ENCODE data around the gene KCNK4.
A peak's percentile ranks its signal among the peaks of the same experiment; 100 is the strongest.
"Not testable (repeated sequence)": the region's sequence is repeated elsewhere in the genome, so short reads cannot be mapped to it uniquely, and the experiment has no call there.

The KCNK4 gene

GRCh38 chr11:64291262-64291751 lies at the start of gene KCNK4:
Gene KCNK4 (plus strand): TSS chr11:64291302. CDS start chr11:64293019, 1,717 bp downstream.
- no peak for DNase-seq (ENCODE audit: low read depth in 1 of 2, low spot score in 1 of 2)

DNA sequence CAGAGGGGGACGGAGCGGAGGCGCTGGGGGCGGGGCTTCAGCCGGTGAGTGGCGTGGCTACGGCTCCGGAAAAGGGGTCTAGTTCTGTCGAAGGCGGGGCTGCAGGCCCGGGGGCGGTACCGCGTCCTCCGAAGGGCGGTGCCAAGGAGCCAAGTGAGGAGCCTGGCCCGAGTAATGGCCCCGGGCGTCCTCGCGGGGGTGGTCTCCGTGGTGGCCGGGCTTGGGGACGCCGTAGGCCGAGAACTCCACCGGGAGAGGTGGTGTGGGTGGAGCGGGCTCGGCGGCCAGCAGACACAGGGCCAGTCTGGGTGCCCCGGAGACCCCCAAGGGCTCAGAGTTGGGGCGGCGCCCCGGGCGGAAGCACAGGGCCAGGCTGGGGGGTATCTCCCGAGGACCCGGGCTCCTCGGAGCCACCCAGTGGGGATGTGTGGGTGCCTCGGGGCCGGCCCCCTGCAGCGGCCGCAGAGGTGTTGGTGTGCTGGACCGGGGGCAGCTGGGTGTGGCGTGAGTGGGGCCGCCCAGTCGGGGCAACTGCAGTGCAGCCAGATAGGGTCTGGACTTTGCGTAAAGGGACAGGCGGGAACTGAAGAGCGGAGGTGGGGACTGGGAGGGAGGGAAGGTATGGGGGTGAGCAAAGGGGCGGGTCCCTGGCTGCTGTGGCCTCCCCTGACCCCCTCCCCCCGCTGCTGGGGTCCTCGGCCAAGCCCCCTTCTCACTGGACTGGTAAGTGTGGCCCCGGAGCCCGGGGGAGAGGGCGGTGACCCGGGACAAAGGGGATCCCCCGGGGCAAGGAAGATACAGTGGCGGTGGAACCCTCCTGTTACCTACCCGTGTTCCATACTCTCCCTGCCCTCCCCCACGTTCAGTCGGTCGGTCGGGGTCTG lies 49.4 kb upstream of the KCNK4 start:
- DNase-seq (ENCODE audit: low read depth in 1 of 2, low spot score in 1 of 2): no peak

DNA sequence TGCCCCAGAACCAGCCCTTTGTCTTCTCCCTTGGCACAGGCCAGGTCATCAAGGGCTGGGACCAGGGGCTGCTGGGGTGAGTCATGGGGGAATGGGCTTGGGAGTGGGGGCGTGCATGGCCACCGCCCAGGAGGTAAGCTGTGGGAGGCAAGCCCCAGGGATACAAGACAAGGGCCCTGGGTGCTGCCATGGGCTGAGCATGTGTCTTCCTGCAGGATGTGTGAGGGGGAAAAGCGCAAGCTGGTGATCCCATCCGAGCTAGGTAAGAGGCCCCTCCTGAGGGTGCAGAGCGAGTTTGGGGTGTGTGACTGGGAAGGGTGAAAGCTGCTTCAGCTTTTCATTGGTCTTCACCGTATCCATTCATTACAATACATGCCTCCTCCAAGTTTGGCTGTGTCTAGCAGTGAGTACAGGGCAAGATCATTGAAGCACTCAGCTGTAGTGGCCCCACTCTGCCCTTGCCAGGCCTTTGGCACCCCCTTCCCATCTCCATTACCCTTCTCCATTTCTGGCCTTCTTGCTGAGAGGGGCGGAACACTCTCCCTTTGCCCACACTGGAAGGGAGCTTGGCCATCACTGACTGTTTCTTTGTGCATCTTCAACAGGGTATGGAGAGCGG lies 47.8 kb upstream of the KCNK4 start:
- no peak for DNase-seq (ENCODE audit: low read depth in 1 of 2, low spot score in 1 of 2)

DNA sequence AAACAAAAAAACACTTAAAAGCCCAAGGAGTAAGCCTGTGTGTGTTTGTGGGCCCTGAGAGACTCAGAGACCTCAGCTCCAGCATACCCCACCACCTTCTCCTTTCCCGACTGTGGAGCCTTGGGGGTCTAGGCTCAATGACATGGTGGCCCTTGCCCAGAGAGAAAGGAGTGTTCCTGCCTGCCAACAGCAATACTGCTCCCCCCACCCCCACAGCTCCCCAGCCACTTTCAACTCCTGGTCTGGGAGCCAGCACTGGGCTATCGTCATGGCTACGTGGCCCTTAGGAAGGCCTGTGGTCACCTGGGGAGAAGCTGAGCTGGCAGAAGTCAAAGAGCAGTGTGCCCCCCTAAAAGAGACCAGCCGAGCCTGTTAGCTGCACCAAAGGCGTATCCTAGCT lies 47.0 kb upstream of the KCNK4 start:
- DNase-seq (ENCODE audit: low read depth in 1 of 2, low spot score in 1 of 2): no peak

DNA sequence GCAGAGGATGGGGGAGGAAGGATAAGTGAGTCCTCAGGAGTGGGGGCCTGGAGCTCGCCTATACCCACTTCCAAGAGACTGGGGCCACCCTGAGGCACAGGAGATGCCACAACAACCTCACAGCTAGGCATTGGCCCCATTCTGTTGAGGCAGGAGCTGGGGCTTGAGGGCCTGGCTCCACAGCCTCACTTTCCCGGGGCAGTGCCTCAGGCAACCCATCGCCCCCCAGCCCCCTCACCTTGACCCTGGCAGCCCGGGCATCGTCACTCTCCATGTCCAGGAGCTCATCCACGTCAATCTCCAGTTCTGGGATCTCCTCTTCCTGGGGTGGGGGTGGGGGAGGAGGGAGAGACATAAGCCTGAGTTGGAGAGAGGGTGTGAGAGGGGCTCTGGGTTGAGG lies 46.1 kb upstream of the KCNK4 start:
- DNase-seq (ENCODE audit: low read depth in 1 of 2, low spot score in 1 of 2): no peak

DNA sequence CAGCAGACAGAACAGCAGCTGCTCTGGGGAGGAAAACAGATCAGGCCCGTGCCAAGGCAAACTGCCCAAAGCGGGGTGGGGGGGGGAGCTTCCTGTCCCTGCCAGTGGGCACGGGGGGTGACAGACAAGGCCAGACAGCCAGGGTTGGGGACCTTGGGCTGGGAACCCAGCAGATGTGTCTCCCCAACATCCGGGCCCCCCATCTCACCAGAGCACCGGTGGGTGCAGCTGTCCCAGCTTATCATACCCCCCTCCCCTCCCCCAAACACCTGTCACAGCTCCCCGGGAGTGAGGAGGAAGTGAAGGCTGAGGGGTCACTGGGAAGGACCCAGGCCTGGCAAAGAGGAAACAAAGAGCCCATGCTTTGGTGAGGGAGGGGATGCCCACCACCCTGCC lies 45.7 kb upstream of the KCNK4 start:
- DNase-seq (ENCODE audit: low read depth in 1 of 2, low spot score in 1 of 2): no peak

DNA sequence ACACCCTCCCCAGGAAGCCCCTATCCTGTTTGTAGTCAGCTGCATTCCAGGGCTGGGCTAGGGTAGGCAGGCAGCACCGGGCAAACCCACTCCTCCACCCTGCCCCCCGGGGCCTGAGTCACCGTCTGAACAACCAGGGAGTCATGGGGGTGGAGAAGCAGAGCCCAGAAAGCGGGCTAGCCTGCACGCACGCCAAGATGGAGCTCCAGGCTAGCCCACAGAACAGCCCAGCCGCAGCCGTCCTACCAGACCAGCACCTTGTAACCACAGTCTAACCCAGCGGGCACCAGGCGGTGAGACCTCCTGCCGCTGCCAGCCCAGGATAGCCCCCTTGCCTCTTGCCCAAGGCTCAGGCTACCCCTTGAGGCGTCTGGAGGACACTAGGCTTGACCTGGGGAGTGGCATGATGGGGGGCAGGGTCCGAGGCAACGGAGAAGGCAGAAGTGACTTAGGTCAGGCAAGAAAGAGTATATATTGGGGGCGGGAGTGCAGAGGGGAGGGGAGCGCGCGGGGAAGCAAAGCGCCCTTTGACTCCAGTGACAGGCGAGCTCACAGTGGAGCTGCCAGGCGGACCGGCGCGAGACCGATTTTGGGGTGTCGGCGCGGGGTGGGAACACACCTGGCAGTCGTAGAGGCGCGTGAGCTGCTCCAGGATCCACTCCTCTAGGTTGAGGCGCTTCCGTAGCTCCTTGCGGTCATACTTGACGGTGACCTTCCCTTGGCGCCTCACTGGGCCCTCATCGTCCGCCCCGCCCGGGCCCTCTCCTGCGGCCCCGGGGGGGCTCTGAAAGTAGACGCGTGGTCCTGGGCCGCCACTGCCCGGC lies 45.1 kb upstream of the KCNK4 start:
- peak; percentile 56 to 76 for DNase-seq (ENCODE audit: low read depth in 1 of 2, low spot score in 1 of 2)

- not testable (repeated sequence) for DNase-seq (ENCODE audit: low read depth in 1 of 2, low spot score in 1 of 2)
Observed at GRCh38 chr11:64246621-64246870, 44.6 kb upstream of the KCNK4 start.

DNA sequence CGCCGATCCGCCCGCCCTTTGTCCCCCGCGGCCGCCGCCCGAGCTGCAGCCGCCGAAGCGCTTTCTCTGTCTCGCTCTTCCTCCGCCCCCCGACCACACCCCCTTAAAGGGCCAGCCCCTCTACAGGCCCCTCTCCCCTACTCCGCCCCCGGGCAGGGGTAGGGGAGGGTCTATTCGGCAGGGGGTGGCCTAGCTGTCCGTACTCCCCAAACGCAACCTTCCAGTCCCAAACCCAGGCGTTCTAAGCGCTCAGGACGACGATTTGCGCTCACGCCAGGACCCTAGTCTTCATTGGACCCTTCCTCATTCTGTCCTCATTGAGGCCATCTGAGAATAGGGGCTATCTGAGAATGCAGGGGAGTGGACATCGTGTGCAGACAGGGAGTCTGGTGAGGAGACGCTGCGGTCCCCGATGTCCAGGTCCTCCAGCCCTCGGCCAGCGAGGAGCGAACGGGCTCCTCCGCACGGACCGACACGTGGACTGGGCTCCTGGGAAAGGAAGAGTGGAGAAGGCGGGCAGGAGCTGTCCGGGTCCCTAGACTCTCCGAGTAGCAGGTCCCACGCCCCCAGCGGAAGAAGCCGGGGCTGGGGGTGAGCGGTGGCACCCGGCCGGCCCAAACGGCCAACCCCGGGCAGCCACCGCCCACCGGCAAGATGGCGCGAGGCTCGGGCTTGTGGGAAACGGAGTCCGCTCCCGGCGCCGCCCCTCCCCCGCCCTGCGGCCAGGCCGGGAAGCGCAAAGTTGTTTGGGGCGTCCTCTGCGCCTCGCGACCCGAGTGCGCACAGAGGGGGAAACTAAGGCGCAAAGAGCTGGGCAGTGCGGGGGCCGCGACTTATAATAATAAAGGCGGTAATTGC lies 44.0 kb upstream of the KCNK4 start, which contains the start of gene PPP1R14B:
TSS of gene PPP1R14B (minus strand) at position 73 of the 858 bp plus-strand sequence. CDS start 270 bp downstream, outside the sequence.
- DNase-seq (ENCODE audit: low read depth in 1 of 2, low spot score in 1 of 2): peak; percentile 56 to 77

DNA sequence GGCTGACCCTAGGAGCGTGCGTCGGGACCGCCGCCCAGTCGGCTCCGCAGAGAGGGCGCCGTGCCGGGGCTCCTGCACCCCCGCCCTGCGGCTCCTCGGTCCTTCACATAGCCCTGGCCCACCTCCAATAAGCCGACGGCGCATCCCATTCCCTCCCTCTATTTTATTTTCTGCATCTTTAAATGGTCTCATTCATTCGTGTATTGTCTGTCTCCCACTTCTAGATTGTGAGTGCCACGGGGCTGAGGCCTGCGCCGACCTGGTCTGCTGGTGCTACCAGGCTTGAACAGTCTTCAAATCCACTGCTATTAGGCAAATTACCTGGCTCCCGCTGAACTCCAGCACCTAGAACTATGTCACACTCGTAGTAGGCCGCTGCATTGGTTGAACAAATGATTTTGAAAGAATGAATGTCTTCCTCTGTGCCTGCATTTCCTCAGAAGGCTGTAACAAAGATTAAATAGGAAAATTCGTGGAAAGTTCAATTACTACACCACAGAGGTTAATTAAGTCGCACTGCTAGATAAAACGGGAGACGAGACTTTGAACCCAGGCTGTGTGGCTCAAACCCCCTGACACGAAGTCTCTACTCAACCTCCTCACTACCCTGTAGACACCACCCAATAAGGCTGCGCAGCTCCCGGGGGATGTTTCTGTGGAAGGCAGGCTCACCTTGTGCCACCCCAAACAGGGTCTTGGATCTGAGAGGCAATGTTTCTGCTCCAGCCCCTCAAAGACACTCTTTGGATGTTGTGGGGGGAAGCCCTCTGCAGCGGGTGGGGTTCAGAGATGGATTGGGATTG lies 43.2 kb upstream of the KCNK4 start:
- no peak for DNase-seq (ENCODE audit: low read depth in 1 of 2, low spot score in 1 of 2)

DNA sequence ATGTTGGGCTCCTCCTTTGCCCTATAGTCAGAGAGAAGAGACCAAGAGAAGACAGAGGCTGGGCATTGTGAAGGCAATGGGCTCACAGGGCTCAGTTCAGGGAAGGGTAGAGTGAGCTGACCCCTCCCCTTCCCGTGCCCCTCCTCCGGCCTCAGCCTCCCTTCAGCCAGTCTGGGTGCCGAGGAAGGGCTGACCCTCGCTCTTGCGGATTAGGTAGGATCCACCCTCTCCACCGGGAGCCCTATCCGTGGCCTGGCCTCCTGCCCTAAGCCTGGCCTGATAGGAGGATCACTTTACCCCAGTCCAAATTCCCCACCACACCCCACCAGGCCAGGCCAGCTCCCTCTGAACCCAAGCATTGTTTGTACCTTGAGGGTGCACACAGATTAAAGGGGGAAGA lies 42.5 kb upstream of the KCNK4 start:
- no peak for DNase-seq (ENCODE audit: low read depth in 1 of 2, low spot score in 1 of 2)

- DNase-seq (ENCODE audit: low read depth in 1 of 2, low spot score in 1 of 2): no peak
Observed at GRCh38 chr11:64249038-64249437, 42.1 kb upstream of the KCNK4 start.

- DNase-seq (ENCODE audit: low read depth in 1 of 2, low spot score in 1 of 2): no peak
Observed at GRCh38 chr11:64249563-64250414, 41.3 kb upstream of the KCNK4 start.

GRCh38 chr11:64250415-64251015 lies 40.6 kb upstream of the KCNK4 start:
- DNase-seq (ENCODE audit: low read depth in 1 of 2, low spot score in 1 of 2): no peak

GRCh38 chr11:64251016-64251752 lies 39.9 kb upstream of the KCNK4 start, which contains the start of gene PLCB3:
Gene PLCB3 (plus strand): TSS chr11:64251530. CDS start chr11:64251650, 120 bp downstream.
- peak; percentile 60 to 62 for DNase-seq (ENCODE audit: low read depth in 1 of 2, low spot score in 1 of 2)

GRCh38 chr11:64251753-64252002 lies 39.4 kb upstream of the KCNK4 start:
- DNase-seq (ENCODE audit: low read depth in 1 of 2, low spot score in 1 of 2): no peak

DNA sequence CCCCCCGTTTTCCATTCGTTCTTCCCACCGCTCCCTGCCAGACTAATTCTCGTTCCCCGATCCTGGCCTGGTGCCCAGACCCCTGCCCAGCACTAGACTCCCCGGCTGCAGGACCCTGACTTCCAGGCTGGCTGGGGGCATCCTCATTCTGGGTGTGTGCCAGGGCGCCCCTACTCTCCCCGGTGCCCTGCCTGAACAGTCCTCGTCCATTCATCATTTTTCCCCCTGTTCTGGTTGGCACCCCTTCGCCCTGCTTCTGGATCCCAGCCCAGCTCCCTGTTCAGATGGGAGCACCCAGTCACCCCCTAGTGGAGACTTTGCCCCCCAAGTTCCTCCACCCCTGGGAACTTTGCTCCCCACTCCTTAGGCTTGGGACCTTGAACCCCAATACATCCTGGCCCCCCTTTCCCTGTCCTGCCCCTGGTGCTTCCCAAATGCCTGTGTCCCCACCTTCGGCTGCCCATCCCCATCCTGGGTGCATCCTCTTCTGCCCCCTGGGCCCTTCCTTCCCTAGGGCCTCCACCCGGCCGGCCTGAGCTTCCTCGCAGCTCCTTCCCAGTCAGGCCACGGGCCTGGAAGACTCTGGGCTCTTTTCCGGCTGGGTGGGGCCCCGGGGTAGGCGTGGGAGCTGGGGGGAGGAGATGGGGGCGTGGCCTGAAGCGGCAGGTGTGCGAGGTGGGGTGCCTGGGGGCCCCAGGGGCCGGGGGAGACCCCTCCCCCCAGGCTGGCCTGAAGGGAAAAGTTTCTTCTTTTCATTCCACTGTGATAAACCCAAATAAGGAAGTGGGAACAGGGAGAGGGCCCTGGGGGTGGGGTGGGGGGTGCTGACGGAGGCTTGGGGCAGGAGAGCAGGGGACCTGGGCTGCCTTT lies 38.9 kb upstream of the KCNK4 start:
- no peak for DNase-seq (ENCODE audit: low read depth in 1 of 2, low spot score in 1 of 2)
